HepG2 (cell line): ENCODE results near the gene COMMD7. TPM values are rescaled to one million over a fixed set of nuclear protein-coding genes. Genes with fewer than 3 reads are reported as not detected.

Experiments used
- ARID4A ChIP-seq: sonication (generic); formaldehyde crosslinking; IDR thresholded peaks from 2 replicates; pipeline ENCODE4 v1.5.0; 2020; ENCODE audit warnings: mild to moderate bottlenecking, missing genetic modification reagents, borderline replicate concordance
- ATF3 ChIP-seq: sonication (generic); formaldehyde crosslinking; IDR thresholded peaks from 2 replicates; pipeline ENCODE4 v1.4.0; 2020; ENCODE audit warnings: missing genetic modification reagents
- CBFB ChIP-seq: sonication (generic); formaldehyde crosslinking; IDR thresholded peaks from 2 replicates; pipeline ENCODE4 v1.4.0; 2020; ENCODE audit warnings: missing genetic modification reagents
- E2F5 ChIP-seq: sonication (generic); formaldehyde crosslinking; conservative IDR thresholded peaks from 2 replicates; pipeline ENCODE4 v1.4.0; 2020; ENCODE audit warnings: missing genetic modification reagents
- ETS1 ChIP-seq: sonication (generic); formaldehyde crosslinking; IDR thresholded peaks from 2 replicates; pipeline ENCODE4 v1.4.0; 2020; ENCODE audit warnings: missing genetic modification reagents
- HCFC1 ChIP-seq: fragments of 150-350 bp; IDR thresholded peaks from 2 replicates; pipeline ENCODE4 v1.6.1; 2014; ENCODE audit warnings: low read depth, low read length
- HNRNPK ChIP-seq: fragments of 200-400 bp; formaldehyde crosslinking; IDR thresholded peaks from 2 replicates; pipeline ENCODE4 v1.6.1; 2018; ENCODE audit warnings: low read length, low read depth, moderate library complexity, mild to moderate bottlenecking; ENCODE audit not compliant: poor library complexity, severe bottlenecking
- MAZ ChIP-seq, 2 experiments: sonication (generic) in 1 of 2; formaldehyde crosslinking in 1 of 2; IDR thresholded peaks; 2 replicates each; pipeline versions ENCODE4 v1.5.0 to v1.6.1; 2012 to 2020; ENCODE audit warnings: low read depth in 2 of 2, mild to moderate bottlenecking in 2 of 2, borderline replicate concordance in 1 of 2, improper control_type of control experiment in 1 of 2, low read length in 1 of 2, missing genetic modification reagents in 1 of 2, moderate library complexity in 1 of 2
- SNRNP70 ChIP-seq: fragments of 200-400 bp; formaldehyde crosslinking; IDR thresholded peaks from 2 replicates; pipeline ENCODE4 v1.6.1; 2017; ENCODE audit warnings: mild to moderate bottlenecking, low read depth, low read length, moderate library complexity
- ZBTB39 ChIP-seq: sonication (generic); formaldehyde crosslinking; IDR thresholded peaks from 2 replicates; pipeline ENCODE4 v1.5.0; 2020; ENCODE audit warnings: missing genetic modification reagents
- ZIK1 ChIP-seq: sonication (generic); formaldehyde crosslinking; IDR thresholded peaks from 2 replicates; pipeline ENCODE4 v1.5.0; 2020; ENCODE audit warnings: mild to moderate bottlenecking, low read depth, missing genetic modification reagents, borderline replicate concordance
- ZKSCAN1 ChIP-seq: fragments of 150-350 bp; IDR thresholded peaks from 2 replicates; pipeline ENCODE4 v1.6.1; 2014; ENCODE audit warnings: low read length
- ZNF33B ChIP-seq: sonication (generic); formaldehyde crosslinking; IDR thresholded peaks from 2 replicates; pipeline ENCODE4 v1.5.1; 2020; ENCODE audit warnings: mild to moderate bottlenecking, missing genetic modification reagents
- ZNF619 ChIP-seq: sonication (generic); formaldehyde crosslinking; IDR thresholded peaks from 2 replicates; pipeline ENCODE4 v1.4.0; 2020; ENCODE audit warnings: mild to moderate bottlenecking, missing genetic modification reagents
- ZNF629 ChIP-seq: sonication (generic); formaldehyde crosslinking; conservative IDR thresholded peaks from 2 replicates; pipeline ENCODE4 v1.5.0; 2020; ENCODE audit warnings: missing genetic modification reagents
- ZNF652 ChIP-seq: IDR thresholded peaks from 2 replicates; pipeline ENCODE4 v1.6.1; 2016; ENCODE audit warnings: low read depth, borderline replicate concordance
- polyA plus RNA-seq, 8 experiments: library from polyadenylated mRNA; depleted of rRNA in 3 of 8; stranded (reverse) in 7 of 8; unstranded in 1 of 8; fragments of >200 nt; fragmentation: Illumina TruSeq in 4 of 8; extraction: Trizol in 4 of 8; gene quantifications; 2 replicates each; pipeline versions ENCODE4 v1.2.1 to v1.2.3, GENCODE V29; 2011 to 2016; ENCODE audit warnings: low read depth in 4 of 8, missing spikeins in 1 of 8, mixed read lengths in 1 of 8; ENCODE audit not compliant: insufficient read depth in 1 of 8
- total RNA-seq, 5 experiments: library from RNA; depleted of rRNA; stranded (reverse); fragments of >200 nt; fragmentation: Illumina TruSeq; extraction: Trizol; gene quantifications; 2 replicates each; pipeline ENCODE4 v1.2.3, GENCODE V29; 2016; ENCODE audit warnings: low read depth in 1 of 5

COMMD7 gene
- total and polyA plus RNA-seq, 2 of the 13 experiments (the other 11 are each of a cell fraction or from before 2014, with no cell fraction given) = 42.1 to 53.3 TPM

GRCh38 chr20:32761831-32762753 lies 18.8 kb upstream of the COMMD7 start, which contains the start of gene DNMT3B (continued):
- TF ChIP-seq ATF3 (CRISPR knock-in tag) (no peak), ZNF619 (CRISPR knock-in tag) (no peak), CBFB (CRISPR knock-in tag) (no peak), ZIK1 (CRISPR knock-in tag) (peak; percentile 59; the same call in 1 of the 2 replicates), SNRNP70 (no peak), MAZ (IDR thresholded peaks at IDR 0.05; ENCODE audit: borderline replicate concordance, low read depth, low read length) (peak; percentile 68), MAZ (CRISPR knock-in tag; IDR thresholded peaks at IDR 0.05; ENCODE audit: low read depth) (peak; percentile 92), ZKSCAN1 (no peak), ZBTB39 (CRISPR knock-in tag) (0 out of 2 replicates have a peak, but pooled peaks have one; percentile 13), ZNF652 (CRISPR knock-in tag) (peak; percentile 95), ZNF629 (CRISPR knock-in tag) (peak; percentile 41; the same call in 1 of the 2 replicates), ARID4A (CRISPR knock-in tag) (peak; percentile 44), ZNF33B (peak; percentile 43), E2F5 (CRISPR knock-in tag) (peak; percentile 87), ETS1 (0 out of 2 replicates have a peak, but pooled peaks have one; percentile 38), HNRNPK (peak; percentile 43), HCFC1 (peak; percentile 34; the same call in 1 of the 2 replicates)
